ENCODE measurements around the gene SERPINF2.
"Not testable (repeated sequence)": the region's sequence is repeated elsewhere in the genome, so short reads cannot be mapped to it uniquely, and the experiment has no call there.

Gene SERPINF2

DNA sequence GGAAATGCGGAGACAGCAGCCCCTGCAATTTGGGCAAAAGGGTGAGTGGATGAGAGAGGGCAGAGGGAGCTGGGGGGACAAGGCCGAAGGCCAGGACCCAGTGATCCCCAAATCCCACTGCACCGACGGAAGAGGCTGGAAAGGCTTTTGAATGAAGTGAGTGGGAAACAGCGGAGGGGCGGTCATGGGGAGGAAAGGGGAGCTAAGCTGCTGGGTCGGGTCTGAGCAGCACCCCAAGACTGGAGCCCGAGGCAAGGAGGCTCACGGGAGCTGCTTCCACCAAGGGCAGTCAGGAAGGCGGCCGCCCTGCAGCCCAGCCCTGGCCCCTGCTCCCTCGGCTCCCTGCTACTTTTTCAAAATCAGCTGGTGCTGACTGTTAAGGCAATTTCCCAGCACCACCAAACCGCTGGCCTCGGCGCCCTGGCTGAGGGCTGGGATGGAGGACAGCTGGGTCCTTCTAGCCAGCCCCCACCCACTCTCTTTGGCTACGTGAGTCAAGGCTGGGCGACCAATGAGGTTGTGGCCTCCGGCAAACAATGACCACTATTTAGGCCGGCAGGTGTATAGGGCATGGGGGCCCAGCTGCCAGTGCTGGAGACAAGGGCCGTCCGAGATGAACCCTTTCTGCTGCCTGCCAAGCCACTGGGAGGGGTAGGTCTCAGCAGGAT, 19.7 kb downstream of the SERPINF2 start:
- ChIA-PET POLR2A (no interaction called here), CTCF (interaction anchor here (1.1 kb wide), 1 partner anchor 26 kb away, joined by 3 read pairs; no protein-coding TSS in a partner anchor)
- TF ChIP-seq, protein P1, sequence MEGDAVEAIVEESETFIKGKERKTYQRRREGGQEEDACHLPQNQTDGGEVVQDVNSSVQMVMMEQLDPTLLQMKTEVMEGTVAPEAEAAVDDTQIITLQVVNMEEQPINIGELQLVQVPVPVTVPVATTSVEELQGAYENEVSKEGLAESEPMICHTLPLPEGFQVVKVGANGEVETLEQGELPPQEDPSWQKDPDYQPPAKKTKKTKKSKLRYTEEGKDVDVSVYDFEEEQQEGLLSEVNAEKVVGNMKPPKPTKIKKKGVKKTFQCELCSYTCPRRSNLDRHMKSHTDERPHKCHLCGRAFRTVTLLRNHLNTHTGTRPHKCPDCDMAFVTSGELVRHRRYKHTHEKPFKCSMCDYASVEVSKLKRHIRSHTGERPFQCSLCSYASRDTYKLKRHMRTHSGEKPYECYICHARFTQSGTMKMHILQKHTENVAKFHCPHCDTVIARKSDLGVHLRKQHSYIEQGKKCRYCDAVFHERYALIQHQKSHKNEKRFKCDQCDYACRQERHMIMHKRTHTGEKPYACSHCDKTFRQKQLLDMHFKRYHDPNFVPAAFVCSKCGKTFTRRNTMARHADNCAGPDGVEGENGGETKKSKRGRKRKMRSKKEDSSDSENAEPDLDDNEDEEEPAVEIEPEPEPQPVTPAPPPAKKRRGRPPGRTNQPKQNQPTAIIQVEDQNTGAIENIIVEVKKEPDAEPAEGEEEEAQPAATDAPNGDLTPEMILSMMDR (IDR thresholded peaks at IDR 0.05; ENCODE audit: control extremely low read depth, extremely low read depth, low read depth, missing control alignments) = no peak
- no peak for DNase-seq (ENCODE audit: extremely low spot score)

DNA sequence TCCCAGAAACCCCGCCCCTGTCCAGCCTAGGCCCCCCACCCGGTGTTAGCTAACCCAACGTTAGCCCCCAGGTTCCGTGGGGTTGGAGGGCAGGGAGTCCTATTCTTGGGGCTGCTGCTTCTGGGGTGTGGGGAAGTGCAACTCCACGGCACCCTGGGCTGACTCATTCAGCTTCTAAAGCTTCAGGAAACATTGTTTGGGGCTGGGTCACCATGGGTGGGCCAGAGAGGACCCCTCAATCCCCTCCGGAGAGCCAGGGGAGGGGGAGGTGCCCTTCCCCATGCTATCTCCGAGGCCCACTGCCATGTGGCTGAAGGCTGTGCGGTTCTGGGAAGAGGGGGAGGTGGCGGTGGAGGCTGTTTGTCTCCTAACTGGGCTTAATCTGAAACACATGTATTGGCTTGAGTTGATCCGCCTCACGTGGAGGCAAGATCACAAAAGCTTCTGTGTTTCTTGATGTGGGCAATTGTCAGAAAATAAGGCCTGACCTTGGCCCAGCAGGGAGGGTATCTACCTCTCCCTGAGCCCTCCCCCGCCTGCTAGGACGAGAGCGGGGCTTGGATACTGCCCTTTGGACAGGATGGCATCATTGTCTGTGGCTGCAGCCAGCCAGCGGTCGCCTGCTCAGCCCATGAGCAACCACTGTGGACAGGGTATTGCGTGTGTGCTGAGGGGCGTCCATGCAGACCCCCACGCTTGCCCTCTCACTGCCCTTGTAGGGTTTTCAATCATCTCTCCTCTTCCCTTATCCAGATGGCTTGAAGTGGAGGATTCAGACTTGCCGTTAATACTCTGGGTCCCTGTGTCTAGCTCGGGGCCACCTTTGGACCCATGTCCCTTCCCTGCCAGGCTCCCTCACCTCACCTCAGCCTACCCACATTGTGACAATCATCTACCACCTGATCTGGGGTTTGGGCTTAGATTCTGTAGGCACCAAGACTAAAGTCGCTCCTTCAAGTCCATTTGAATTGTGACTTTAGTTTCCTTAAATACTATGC, 20.5 kb downstream of the SERPINF2 start:
- no peak for DNase-seq (ENCODE audit: extremely low spot score)
- POLR2A ChIA-PET = no interaction called here
- TF ChIP-seq, protein P1 (IDR thresholded peaks at IDR 0.05; ENCODE audit: control extremely low read depth, extremely low read depth, low read depth, missing control alignments) = no peak
- CTCF ChIA-PET = interaction anchor here (0.9 to 1.1 kb wide), 3 partner anchors 10 to 42 kb away, joined by 3 to 4 read pairs (median 3); no protein-coding TSS in a partner anchor

DNA sequence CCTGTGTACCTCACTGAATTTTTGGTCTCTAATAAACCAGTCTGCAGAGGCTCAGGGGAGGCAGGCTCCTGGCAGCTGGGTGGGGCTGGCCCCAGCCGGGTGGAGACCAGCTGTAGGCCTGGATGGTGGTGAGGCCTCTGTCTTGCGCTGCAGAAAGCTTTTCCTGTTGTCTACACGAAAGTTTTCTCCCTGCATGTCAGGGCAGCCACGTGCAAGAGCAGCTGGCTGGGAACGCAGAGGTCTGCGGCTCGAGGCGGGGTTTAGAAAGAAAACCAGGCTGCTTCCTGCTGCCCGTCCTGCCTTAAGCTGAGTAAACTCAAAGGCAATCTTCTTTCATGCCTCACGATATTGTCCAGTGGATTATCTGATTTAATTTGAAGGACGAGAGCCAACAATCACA, 21.6 kb downstream of the SERPINF2 start:
- POLR2A ChIA-PET = no interaction called here
- no peak for DNase-seq (ENCODE audit: extremely low spot score)
- TF ChIP-seq, protein P1 (IDR thresholded peaks at IDR 0.05; ENCODE audit: control extremely low read depth, extremely low read depth, low read depth, missing control alignments) = no peak
- CTCF ChIA-PET = interaction anchor here (1.0 kb wide), 1 partner anchor 43 kb away, joined by 4 read pairs; no protein-coding TSS in a partner anchor

DNA sequence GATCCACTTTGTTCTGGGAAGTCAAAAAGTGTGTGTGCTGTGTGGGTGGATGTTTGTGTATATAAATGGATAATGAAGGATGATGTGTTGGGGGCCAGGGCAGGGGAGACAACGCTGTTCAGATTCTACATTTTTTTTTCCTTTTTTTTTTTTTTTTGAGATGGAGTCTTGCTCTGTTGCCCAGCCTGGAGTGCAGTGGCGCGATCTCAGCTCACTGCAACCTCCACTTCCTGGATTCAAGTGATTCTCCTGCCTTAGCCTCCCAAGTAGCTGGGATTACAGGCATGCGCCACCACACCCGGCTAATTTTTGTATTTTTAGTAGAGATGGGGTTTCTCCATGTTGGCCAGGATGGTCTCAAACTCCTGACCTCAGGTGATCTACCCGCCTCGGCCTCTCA, 22.0 kb downstream of the SERPINF2 start:
- DNase-seq (ENCODE audit: extremely low spot score); CTCF ChIA-PET: not testable (repeated sequence)
- POLR2A ChIA-PET = interaction anchor here (0.7 kb wide), 1 partner anchor 61 kb away, joined by 4 read pairs; no protein-coding TSS in a partner anchor

DNA sequence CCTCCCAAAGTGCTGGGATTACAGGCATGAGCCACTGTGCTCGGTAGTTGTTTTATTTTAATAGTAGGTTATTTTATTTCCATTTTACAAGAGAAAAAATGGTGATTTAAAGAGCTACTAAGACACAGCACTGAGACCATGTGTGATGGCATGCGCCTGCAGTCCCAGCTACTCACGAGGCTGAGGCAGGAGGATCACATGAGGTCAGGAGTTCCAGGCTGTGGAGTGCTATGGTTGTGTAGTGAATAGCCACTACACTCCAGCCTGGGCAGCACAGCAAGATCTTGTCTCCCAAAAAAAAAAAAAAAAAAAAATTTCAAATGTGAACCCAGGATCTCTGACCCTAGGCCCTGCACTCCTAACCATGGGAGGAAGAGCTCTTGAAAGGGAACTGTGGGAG, 22.9 kb downstream of the SERPINF2 start:
- ChIA-PET CTCF (interaction anchor here (1.1 to 1.5 kb wide), 4 partner anchors 38 to 192 kb away, joined by 3 read pairs; no protein-coding TSS in a partner anchor), POLR2A (no interaction called here)
- TF ChIP-seq, protein P1 (IDR thresholded peaks at IDR 0.05; ENCODE audit: control extremely low read depth, extremely low read depth, low read depth, missing control alignments) = no peak
- DNase-seq (ENCODE audit: extremely low spot score) = no peak

DNA sequence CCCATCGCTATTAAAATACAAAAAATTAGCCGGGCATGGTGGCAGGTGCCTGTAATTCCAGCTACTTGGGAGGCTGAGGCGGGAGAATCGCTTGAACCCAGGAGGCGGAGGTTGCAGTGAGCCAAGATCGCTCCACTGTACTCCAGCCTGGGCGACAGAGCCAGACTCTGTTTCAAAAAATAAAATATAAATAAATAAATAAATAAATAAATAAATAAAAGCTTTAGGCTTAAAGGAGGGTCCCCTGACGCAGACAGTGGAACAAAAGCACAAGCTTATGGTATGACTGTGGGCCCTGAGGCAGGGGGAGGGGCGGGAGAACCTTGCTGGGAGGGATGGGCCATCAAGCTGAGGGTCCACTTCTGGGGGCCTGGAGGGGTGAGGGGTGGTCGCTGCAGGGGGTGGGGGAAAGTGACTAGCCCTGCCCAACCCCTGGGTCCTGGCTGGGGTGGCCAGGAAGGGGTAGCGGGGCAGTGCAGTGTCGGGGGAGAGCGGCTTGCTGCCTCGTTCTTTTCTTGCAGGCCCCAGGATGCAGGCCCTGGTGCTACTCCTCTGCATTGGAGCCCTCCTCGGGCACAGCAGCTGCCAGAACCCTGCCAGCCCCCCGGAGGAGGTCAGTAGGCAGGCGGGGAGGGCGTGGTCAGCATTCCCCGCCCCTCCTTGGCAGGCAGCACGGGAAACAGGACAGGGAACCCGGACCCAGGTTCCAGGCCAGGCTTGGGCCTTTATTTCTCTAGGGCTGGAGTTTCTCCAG, 23.9 kb downstream of the SERPINF2 start:
- TF ChIP-seq, protein P1 (IDR thresholded peaks at IDR 0.05; ENCODE audit: control extremely low read depth, extremely low read depth, low read depth, missing control alignments) = no peak
- ChIA-PET POLR2A (no interaction called here), CTCF (interaction anchor here (1.1 to 1.5 kb wide), 5 partner anchors 9 to 192 kb away, joined by 3 to 4 read pairs (median 3); no protein-coding TSS in a partner anchor)
- no peak for DNase-seq (ENCODE audit: extremely low spot score)
